Measurements from ENCODE around the gene GFM1.
"Not testable (repeated sequence)": the region's sequence is repeated elsewhere in the genome, so short reads cannot be mapped to it uniquely, and the experiment has no call there.

Gene GFM1

DNA sequence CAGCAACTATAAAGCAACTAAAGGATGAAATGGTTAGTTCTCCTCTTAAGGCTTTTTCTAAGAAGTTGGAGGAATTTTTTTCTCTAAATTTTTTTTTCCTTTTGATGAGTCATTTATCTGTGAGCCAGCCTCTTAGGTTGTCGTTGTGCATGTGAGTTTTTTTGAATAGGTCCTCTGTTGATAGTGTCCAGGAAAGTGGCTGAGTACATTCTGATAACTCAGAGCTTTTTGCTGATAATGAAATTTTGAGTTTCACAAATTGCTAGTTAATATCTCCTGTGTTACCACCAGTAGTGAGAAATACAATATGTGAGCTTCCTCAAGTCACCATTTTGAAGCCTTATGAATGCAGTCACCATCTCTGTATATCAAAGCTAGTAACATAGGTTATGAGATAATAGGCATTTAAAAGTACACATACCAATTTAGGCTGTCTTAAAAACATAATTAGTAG is 35.2 kb downstream of the GFM1 start:
- no peak for DNase-seq

DNA sequence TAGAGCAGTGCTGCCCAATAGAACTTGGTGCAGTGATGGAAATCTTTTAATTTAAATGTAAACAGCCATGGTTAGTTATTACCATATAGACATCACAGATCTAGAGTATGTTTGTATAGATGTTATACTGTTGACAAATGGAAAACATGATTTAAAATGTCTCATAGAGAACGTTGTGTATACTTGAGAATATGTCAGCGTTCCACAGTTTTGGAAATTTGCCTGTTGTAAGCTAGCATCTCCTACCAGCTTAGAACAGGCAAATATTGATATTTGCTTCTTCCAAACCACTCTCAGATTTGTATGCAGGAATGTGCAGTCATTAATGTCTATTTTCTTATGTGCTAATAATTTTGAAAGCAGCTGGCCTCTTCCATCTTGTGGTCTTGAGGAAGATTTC is 36.5 kb downstream of the GFM1 start:
- DNase-seq, result no peak

DNA sequence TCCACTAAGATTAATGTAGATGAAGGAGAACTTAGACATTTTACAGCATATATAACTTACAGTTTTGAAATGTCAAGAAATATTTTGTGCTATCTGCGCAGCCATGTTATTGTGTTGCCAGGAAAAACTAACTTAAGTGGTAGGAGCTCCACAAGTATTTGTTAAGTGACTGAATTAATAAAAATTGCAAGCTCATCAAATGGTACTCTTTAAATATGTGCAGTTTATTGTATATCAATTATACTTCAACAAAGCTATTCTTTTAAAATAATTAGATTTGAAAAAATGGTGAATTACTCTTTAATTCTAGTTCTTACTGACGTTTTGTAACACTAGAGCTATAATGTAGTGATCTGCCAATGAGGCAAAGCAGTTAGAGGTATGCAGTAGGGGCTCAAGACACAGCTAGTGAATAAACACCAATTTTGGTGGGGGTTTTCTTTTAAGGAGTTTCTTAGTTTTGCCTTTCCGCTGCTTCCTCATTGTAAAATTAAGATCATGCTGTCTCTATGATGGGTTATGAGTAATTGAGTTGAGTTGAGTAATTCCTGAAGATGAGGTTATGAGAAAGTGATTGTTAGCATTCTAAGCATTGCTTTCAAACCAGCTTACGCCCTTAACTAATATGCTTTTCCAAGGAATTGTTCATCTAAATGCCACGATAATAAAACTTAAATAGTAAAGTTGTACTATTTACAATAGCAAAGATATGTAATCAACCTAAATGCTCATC is 39.1 kb downstream of the GFM1 start:
- no peak for DNase-seq

DNA sequence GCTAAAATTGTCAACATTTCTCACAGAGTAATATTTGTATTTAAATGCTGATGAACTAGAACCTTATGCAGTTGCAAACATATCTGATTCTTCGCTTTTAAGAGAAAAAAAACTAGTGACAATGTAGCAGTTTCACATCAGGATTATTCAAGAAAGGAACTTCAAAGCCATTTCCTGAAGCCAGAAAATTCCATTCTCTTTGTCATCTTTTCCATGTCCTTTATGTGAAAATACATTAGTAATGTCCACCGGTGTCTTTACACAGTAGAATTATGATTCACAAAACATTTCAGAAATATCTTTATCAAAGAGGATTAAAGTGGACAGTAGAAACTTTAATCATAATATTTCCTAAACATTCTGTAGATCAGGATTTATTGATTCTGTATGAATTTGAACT is 40.8 kb downstream of the GFM1 start:
- no peak for DNase-seq

DNA sequence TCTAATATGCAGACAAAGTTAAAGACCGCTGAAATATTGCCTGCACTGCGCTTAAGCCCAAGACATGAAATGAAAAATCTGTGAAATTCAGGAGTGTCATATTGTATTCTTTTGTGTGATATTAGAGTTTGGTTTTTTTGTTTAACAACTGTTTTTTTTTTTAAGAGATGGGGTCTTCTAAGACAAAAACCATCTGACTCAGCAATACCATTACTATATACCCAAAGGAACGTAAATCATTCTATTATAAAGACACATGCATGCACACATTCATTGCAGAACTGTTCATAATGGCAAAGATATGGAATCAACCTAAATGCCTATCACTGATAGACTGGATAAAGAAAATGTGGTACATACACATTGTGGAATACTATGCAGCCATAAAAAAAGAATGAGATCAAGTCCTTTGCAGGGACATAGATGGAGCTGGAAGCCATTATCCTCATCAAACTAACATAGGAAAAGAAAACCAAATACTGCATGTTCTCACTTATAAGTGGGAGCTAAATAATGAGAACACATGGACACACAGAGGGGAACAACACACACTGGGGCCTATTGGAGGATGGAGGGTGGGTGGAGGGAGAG is 49.6 kb downstream of the GFM1 start:
- DNase-seq, result not testable (repeated sequence)

DNA sequence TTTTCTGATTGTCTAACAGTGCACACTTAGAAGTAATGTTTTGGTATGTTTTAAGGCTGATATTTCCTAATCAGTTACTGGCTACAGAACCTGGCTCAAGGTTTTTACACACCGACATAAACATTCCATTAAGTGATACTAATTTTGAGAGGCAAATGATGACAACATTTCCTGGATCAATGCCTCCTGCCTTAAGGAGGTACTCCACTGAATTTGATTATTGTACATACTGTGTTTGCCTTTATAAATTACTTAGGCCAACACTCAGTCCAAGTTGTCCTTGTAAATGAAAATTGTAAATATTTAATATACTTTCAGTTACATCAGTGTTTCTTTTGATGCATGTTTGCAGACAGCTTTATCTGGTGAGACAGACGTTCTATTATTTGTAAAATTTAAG is 52.3 kb downstream of the GFM1 start:
- DNase-seq, result no peak

DNA sequence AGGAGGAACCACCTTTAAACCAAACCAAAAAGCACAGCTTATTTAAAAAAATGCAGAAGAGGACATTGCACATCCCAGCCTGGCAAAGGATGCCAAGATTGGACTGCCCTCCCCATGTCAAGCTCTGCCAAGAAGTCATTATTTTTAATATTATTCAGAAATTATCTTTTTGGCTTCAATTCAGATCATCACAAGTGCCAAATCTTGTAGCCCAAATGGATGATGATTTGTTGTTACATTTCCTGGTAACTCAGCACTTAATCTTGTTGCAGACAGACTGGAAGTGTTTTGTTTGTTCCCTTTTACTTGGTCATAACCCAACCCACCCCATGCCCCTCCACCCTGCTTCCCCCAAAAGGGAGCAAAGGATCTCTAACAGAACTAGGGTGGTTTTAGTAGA is 56.2 kb downstream of the GFM1 start:
- DNase-seq, result no peak

DNA sequence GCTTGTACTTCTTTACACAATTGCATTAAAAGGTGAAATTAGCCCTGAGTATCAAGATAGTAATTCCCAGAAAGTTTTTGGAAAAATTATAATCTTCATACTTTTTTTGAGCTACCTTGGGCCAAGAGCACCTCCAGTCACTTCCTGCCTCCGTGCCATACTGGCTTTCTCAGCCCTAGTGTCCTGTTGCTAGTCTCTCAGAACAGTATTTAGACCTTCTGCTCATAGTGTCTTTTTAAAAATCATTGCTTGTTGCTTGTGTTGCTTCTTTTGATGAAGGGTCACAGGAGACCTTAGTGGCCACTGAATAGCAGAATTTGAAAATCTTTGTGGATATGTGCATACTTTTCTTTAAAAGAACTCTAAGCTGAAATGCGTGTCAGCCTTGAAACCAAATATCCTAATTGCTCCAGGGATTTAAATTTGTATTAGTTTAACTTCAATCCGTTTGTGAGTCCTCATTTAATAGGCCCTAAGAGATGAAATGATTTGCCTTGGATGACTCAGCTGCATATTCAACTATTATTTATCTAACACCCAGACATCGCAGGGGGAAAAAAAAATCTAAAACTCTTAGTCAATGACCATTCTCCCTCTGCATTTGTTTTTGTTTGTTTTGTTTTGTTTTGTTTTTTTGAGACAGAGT is 57.2 kb downstream of the GFM1 start:
- no peak for DNase-seq

DNA sequence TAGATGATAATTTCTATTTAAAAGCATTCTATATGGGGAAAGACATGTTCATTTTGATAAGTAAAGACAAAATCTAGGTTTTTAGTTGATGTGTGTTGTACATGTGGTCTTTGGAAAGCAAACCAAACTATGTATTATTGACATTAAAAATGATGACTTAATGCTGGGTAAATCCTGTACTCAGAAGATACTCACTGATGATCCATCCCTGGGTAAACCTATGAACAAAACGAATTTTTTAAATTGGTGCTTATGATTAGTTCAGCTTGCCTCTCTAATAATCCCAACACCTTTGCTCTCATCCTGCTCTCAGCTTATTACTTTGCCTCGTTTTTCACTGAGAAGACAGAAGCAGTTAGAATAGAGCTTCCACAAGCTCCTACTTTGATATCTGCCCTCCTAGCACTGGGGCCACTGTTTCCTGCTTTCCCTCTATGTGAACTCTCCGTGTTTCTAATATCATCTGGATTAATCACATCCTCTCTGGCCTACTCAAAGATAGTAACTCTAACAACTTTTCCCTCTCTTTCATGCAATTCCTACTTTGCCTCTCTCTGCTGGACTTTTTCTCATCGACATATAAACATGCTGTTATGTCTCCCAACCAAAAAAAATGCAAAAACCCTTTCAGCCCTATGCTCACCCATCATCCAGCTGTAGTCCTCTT is 58.6 kb downstream of the GFM1 start:
- no peak for DNase-seq

DNA sequence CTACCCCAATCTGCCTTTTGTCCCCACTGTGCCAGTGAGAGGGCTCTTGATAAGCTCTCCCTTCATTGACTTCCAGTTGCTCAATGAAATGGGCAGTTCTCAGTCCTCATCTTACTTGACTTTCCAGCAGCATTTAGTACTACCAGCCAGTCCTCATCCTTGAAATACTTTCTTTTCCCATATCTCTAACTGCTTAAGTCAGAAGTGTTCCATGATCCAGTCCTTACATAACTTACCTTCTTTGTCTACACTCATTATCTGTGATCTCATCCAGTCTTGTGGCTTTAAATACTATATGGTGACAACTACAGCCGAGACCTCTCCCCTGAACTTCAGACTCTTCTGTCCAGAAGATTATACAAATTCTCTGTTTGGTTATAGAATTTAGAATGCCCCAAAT is 59.2 kb downstream of the GFM1 start:
- DNase-seq, result no peak

DNA sequence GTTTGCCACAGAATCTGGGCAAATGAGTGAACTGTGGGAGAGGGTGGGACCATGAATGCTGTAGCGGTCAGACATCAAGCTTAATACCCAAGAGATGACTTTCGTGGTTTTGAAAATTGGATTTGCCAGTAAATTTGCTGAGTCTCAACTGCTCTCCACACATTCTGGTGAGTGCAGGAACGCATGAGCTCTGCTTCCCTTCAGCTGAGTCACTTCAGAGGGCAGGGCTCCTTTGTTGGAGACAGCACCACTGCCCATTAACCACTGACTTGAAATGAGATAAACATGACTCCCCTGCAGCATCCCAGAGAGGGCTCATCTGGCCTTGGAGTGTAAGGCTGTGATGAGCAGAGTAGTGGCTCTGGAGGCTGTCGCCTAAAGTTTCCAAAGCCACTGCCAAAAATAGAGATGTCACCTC is 65.3 kb downstream of the GFM1 start:
- no peak for DNase-seq

DNA sequence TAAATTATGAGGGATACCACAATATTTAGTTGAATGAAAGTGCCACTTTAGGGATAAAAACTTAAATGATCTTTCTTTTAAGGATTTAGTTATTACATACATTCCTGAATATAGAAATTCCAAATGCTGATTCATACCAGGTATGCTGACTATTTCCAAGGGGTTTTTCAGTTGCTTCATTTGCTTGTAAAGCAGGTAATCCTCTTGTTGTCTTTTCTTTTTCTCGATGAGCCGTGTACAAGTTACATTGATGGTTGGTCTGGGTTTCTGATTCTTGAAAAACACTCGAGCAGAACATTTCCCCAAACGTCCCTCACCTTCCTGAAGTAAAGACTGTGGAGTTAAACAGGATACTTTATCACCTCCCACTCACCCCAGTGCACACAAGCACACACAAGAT is 66.3 kb downstream of the GFM1 start:
- no peak for DNase-seq

DNA sequence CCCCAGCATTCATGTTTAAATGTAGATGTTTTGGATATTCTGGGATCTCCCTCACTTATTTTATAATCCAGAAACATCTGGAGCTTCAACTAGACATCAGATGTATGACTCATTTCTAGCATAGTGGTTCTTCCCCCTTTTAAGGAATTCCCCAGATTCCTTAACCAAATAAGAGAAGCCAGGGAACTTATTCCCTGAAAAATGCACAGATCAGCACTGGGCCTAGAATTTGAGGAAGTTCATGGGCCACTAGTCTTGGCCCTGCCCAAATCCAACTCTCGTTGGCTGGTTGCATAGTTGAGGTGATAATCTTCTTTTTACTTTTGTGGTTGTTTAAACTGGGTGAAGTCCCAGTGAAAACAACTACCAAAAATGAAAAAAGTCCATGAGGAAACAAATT is 67.6 kb downstream of the GFM1 start:
- no peak for DNase-seq

DNA sequence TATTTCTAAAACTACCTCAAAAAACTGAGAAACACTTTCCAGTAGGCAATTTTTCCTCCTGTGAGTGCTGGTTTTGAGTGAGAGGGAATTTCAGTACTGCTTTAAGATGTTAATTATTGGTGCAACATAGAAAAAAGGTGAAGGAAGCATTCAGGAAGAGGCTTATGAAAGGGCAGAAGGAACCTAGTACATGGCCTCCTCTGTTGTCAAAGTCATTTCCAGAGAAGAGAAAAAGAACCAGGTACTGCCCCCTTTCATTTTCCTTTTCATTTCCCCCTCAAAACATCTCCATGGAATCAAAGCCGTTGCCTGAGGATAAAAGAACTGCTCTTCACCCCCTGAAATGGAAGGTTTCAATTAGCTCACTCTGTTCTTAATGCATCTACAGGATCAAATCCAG is 68.1 kb downstream of the GFM1 start:
- no peak for DNase-seq

DNA sequence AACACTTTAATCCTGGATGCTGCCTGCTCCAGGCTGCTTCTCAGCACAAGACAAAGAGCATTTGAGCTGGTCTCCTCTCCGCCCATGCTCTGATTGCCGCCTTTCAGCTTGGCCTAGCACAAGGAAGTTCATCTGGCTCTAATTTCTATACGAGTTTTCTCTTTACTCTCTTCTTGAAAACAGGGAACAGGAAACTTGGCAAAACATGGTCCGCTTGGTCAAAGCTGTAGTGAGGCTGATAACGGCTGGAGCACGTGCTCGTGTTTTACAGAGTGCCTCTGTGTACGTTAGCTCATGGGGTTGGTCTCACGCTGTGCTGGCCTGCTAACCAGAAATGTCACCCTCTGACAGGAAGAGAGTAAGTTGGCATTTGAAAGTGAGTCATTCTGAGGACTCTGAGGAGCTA is 68.8 kb downstream of the GFM1 start:
- DNase-seq, result no peak

DNA sequence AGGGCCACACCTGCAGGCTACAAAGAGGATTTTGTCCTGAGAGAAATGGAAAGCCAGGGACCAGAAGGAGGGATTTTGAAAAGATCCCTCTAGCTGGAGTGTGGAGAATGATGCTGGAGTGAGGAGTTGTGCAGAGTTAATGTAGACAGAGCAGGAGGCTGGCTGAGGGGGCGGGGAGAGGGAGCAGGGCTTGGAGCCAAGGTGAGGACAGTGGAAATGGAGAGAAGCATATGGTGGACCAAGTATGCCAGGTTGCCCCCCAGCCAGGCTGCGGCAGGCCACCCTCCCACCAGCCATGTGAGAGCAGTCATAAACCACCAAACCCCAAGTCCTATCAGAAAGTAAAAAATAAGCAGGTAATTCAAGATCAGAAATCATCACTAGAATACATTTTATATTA is 73.2 kb downstream of the GFM1 start:
- no peak for DNase-seq

DNA sequence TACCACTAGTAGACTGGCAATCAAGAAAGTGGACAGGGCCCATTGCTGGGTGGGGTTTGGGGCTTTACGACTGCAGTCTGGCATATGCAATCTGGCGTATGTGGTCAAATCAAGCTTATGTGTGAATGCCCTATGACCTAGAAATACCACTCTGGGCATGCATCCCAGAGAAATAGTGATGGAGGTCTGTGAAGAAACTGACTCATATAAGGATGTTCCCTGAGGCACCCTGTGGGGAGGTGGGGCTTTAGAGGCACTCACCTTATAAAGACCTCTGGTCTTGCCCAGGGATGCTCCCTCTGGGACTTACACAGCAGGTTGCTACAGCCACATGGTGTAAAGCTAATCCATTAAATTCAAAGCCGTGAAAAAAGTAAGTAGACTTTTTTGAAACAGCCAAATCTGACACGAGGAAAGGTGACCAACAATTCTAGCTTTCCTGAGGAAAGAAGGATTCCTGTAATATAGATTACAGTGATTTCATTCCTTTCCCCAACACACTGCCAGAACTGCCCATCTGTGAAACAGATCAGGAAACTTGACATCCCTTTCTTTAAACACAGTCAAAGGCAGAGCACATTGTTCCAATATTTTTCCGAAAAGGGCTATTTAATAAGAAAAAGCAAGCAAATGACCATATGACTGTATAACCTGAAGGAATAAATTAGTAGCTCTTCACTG is 74.3 kb downstream of the GFM1 start:
- no peak for DNase-seq

DNA sequence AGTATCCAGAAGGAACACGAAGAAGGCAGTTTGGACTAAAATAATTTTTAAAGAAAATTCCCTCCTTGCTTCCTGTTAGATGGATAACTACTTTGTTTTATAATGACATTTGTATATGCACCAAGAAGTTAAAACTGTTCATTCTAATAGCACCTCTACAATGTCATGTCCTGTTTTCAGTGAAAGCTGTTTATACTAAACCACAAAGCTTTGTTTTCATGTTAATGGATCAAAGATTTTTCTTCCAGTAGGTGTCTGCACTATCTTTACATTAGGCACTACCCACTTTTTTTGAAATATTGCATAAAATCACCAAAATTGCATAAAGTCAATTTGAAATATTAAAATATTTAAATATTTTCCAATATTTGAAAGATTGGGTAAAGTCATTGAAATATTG is 77.8 kb downstream of the GFM1 start:
- no peak for DNase-seq

DNA sequence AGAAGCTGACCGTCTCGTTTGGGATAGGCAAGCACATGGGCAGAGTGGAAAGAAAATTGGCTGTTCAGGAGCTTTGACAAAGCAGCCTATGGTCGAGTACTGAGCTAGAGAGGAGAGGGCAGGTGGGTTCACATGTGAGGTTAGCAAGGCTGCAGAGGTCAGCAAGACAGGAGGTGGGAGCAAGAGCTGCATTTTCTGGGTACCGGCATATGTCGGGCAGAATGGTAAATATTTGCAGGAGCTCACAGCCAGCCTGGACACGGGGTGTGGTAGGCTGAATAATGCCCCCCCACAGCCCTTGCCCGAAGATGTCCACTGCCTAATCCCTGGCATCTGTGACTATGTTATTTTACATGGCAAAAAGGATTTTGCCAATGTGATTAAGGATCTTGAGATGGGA is 79.7 kb downstream of the GFM1 start:
- DNase-seq, result no peak

DNA sequence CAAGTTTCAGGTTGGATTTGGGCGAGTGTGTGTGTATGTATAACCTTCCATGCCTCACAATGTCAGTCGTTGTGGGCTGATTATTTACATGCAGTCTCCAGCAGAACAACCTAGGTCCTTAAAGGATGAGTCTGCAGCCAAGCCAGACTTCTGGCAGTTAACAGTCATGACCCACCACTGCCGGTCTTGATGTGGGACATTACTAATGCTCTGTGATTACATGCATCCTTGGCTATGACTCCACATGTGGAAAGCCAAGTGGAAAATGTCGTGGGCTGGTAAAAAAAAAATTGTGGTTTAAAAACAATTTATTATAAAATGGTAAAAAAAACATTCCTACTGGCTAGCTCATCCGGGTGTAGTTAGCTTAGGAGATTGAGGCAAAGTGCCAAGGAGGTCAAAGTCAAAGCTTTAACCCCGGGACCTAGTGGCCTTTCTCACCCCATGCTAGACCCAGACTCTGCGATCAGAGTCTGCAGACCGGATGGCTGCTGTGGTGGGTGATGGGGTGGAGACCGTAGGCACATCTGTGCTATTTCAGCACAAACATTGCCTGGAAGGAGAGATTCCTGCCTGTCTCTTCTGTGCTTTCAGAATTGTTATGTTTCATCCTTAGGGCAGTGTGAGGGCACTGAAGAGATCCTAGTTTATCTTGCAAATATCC is 81.2 kb downstream of the GFM1 start:
- DNase-seq, result no peak

DNA sequence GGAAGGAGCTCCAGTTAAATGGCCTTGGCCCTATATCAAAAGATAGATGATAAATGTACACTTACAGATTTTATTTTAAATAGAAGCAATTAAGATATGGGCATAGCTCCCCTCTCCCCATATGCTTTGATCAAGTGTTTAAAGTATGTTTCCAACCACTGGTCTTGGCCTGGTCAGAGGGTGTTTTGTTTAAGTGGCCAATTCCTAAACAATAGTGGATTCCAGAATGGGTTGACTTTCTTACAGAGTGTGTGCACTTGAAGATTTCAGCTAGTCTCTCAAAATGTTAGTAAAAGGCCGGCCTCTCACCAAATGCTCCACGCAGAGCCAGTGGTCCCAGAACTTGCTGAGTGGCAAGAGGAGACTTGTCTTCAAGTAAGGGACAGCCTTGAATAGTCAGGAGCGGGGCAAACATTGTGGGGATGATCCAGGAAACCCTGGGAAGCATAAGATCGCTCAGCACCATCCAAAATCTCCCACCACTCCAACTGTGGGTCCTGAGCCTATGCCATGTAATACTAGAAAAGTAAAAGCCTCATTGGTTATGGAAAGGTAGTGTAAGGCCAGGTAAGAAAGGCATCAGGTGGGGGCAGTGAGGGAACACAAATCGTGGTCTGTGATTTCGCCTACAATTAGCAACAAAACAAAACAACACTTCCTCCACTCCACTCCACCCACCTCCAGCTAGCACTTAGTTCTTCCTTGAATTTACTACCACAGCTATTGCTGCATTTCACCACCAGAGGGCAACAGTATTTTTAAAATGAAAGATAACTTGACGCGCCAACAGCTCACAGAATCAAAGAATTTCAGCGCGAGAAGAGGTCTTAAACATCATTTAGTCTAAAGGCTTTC is 83.1 kb downstream of the GFM1 start:
- peak; percentile 40 for DNase-seq

DNA sequence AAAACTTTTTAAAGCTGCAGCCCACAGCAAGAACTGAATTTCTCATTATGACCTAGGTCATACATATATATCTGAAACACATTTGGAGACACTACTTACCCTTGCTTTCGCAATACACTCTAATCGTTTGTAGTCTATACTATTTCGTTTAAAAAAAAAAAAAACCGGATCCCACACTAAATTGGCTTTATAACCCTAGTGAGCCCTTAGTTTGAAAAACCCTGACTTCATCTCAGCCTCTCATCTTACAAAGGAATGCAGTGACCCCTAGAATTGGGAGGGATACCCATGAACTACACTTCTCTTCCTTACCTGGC is 83.7 kb downstream of the GFM1 start:
- DNase-seq, result no peak
